K562 (cell line): ENCODE measurements around the gene TAAR5. TPM values are rescaled to one million over a fixed set of nuclear protein-coding genes. Genes with fewer than 3 reads are reported as not detected.

Experiments
- ATAC-seq: fragments of 200-7000 bp; cut with Tn5 transposase; 3 replicates; pipeline ENCODE4 v1.9.1; 2020; ENCODE audit warnings: moderate library complexity
- BruUV-seq: library from RNA; stranded (reverse); fragments of 400-500 nt; replicated peaks from 2 replicates; lab custom pipeline; 2021; lab: Mats Ljungman, UMichigan
- CTCF ChIA-PET: fragments of 300-600 bp; formaldehyde crosslinking; extraction: SDS; loops from one replicate; lab custom pipeline; 2021; ENCODE audit warnings: low intra/inter-chr PET ratio; lab: Yijun Ruan, JAX
- POLR2A ChIA-PET: fragments of 300-600, 350-650 bp; sonication (Branson Sonifier 250); formaldehyde crosslinking; extraction: SDS; loops from one replicate; lab custom pipeline; 2021; ENCODE audit warnings: antibody characterized with exemption, inconsistent platforms; lab: Yijun Ruan, JAX
- DNase-seq, 4 experiments: peaks; one replicate each; pipeline versions ENCODE4 v3.0.0 to v3.0.0-alpha.2; 2011 to 2018; ENCODE audit warnings: low spot score in 3 of 4, mixed read lengths in 3 of 4; ENCODE audit errors: extremely low read depth in 1 of 4
- FAIRE-seq: peaks from 2 replicates; lab custom pipeline; 2011; peaks lifted over from hg19 to GRCh38; lab: Jason Lieb, UNC
- H2AFZ ChIP-seq: 2 replicates; pipeline ENCODE4 v1.6.0; 2011; ENCODE audit warnings: low read depth, low read length, control low read depth, inconsistent platforms
- H3K27ac ChIP-seq: fragments of 200-600 bp; 3 replicates; pipeline ENCODE4 v1.8.0; 2011; ENCODE audit warnings: low read depth, mild to moderate bottlenecking, control low read depth, inconsistent platforms, low read length, moderate library complexity, mixed read lengths; ENCODE audit errors: extremely low read depth
- H3K27me3 ChIP-seq, 2 experiments: fragments of 300-600 bp in 1 of 2; 2 replicates in 1 of 2; 3 replicates in 1 of 2; pipeline versions ENCODE4 v1.6.0 to v1.8.0; 2011; ENCODE audit warnings: inconsistent platforms in 2 of 2, low read length in 2 of 2, mild to moderate bottlenecking in 1 of 2, mixed read lengths in 1 of 2, moderate library complexity in 1 of 2; ENCODE audit not compliant: control insufficient read depth in 2 of 2, insufficient read depth in 2 of 2
- H3K36me3 ChIP-seq: fragments of 300-600 bp; 3 replicates; pipeline ENCODE4 v1.8.0; 2011; ENCODE audit warnings: mild to moderate bottlenecking, low read length, inconsistent platforms; ENCODE audit not compliant: control insufficient read depth, insufficient read depth
- H3K4me1 ChIP-seq, 2 experiments: fragments of 200-600 bp in 1 of 2; replicated peaks in 1 of 2; 2 replicates in 1 of 2; 3 replicates in 1 of 2; pipeline versions ENCODE4 v1.5.1 to v1.8.0; 2011; ENCODE audit warnings: inconsistent platforms in 2 of 2, low read length in 2 of 2, mild to moderate bottlenecking in 1 of 2, mixed read lengths in 1 of 2, moderate library complexity in 1 of 2; ENCODE audit not compliant: control insufficient read depth in 2 of 2, insufficient read depth in 2 of 2
- H3K4me2 ChIP-seq: 2 replicates; pipeline ENCODE4 v1.6.1; 2011; ENCODE audit warnings: low read length, control low read depth, inconsistent platforms, mixed read lengths; ENCODE audit not compliant: insufficient read depth
- H3K4me3 ChIP-seq: fragments of 200-600 bp; sonication (generic), shearing (Covaris generic); 2 replicates; pipeline ENCODE4 v1.5.1; 2016; ENCODE audit warnings: control low read depth, inconsistent platforms
- H3K79me2 ChIP-seq: fragments of 200-600 bp; 3 replicates; pipeline ENCODE4 v1.8.0; 2011; ENCODE audit warnings: low read length, inconsistent platforms; ENCODE audit not compliant: control insufficient read depth, insufficient read depth
- H3K9ac ChIP-seq, 2 experiments: 2 replicates each; pipeline versions ENCODE4 v1.6.0 to v1.6.1; 2011; ENCODE audit warnings: low read depth in 2 of 2, low read length in 2 of 2, control low read depth in 1 of 2, inconsistent platforms in 1 of 2, mild to moderate bottlenecking in 1 of 2, mixed read lengths in 1 of 2; ENCODE audit not compliant: insufficient read depth in 1 of 2
- H3K9me1 ChIP-seq: one replicate; pipeline ENCODE4 v1.6.0; 2011; ENCODE audit warnings: inconsistent platforms, mild to moderate bottlenecking, low read length, moderate library complexity; ENCODE audit not compliant: control insufficient read depth, insufficient read depth
- H3K9me3 ChIP-seq: replicated peaks from 2 replicates; pipeline ENCODE4 v1.5.1; 2011; ENCODE audit warnings: low read depth, low read length, inconsistent platforms; ENCODE audit not compliant: control insufficient read depth, insufficient read depth
- H4K20me1 ChIP-seq: replicated peaks from 2 replicates; pipeline ENCODE4 v1.6.1; 2011; ENCODE audit warnings: low read length, inconsistent platforms, mixed read lengths; ENCODE audit not compliant: control insufficient read depth, insufficient read depth
- CBX3 ChIP-seq, 2 experiments: IDR thresholded peaks; 1 replicate in 1 of 2; 2 replicates in 1 of 2; pipeline ENCODE4 v1.6.1; 2012; ENCODE audit warnings: inconsistent platforms in 2 of 2, low read length in 2 of 2, borderline replicate concordance in 1 of 2, control low read depth in 1 of 2
- CBX5 ChIP-seq: IDR thresholded peaks from 2 replicates; pipeline ENCODE4 v1.6.1; 2014; ENCODE audit warnings: low read depth, borderline replicate concordance
- GABPB1 ChIP-seq: sonication (generic); formaldehyde crosslinking; IDR thresholded peaks from 2 replicates; pipeline ENCODE4 v1.8.0; 2022; ENCODE audit warnings: mild to moderate bottlenecking, missing genetic modification reagents
- JUN ChIP-seq, 2 experiments: sonication (generic) in 1 of 2; formaldehyde crosslinking in 1 of 2; IDR thresholded peaks; 2 replicates each; pipeline versions ENCODE4 v1.6.1 to v1.8.0; 2012 to 2022; ENCODE audit warnings: borderline replicate concordance in 2 of 2, mild to moderate bottlenecking in 2 of 2, improper control_type of control experiment in 1 of 2, low read depth in 1 of 2, low read length in 1 of 2, missing genetic modification reagents in 1 of 2
- JUNB ChIP-seq: fragments of 450-650 bp; formaldehyde crosslinking; conservative IDR thresholded peaks from 2 replicates; pipeline ENCODE4 v1.4.0; 2020; ENCODE audit warnings: mild to moderate bottlenecking
- NCOA1 ChIP-seq: fragments of 450-650 bp; IDR thresholded peaks from 2 replicates; pipeline ENCODE4 v1.6.1; 2016; ENCODE audit warnings: low read depth
- PCBP2 ChIP-seq: fragments of 200-400 bp; formaldehyde crosslinking; IDR thresholded peaks from 2 replicates; pipeline ENCODE4 v1.6.1; 2018; ENCODE audit warnings: low read length, low read depth, mild to moderate bottlenecking, moderate library complexity; ENCODE audit not compliant: poor library complexity, severe bottlenecking
- SMAD1 ChIP-seq: fragments of 150-350 bp; IDR thresholded peaks from 2 replicates; pipeline ENCODE4 v1.6.1; 2014; ENCODE audit warnings: low read length, low read depth; ENCODE audit not compliant: partially characterized antibody
- ZC3H11A ChIP-seq: IDR thresholded peaks from 2 replicates; pipeline ENCODE4 v1.6.1; 2012; ENCODE audit warnings: low read depth, low read length, improper control_type of control experiment
- ZNF24 ChIP-seq: fragments of 450-650 bp; IDR thresholded peaks from 2 replicates; pipeline ENCODE4 v1.6.1; 2016
- WGBS: fragments of 100-300 bp; shearing (Covaris generic); methylation state at CpG from one replicate; pipeline ENCODE4 v1.1.6; 2016; ENCODE audit warnings: low coverage, mixed read lengths; ENCODE audit not compliant: insufficient coverage; ENCODE audit errors: missing lambda C conversion rate; 5-methylcytosine and 5-hydroxymethylcytosine counted together
- in situ Hi-C: fragments of 300-500 bp; cut with MboI; formaldehyde crosslinking; loops from 4 replicates; pipeline ENCODE4 v1.15.0; 2018; ENCODE audit warnings: inconsistent platforms, mixed read lengths
- intact Hi-C: fragments of 100-400 bp; cut with micrococcal nuclease; formaldehyde crosslinking; loops from 2 replicates; pipeline ENCODE4 v1.14.2; 2022
- polyA plus RNA-seq, 8 experiments: library from polyadenylated mRNA; depleted of rRNA in 4 of 8; stranded (reverse) in 5 of 8; unstranded in 3 of 8; fragments of >200 nt; fragmentation: Nextera tagmentation in 2 of 8; fragmentation: Illumina TruSeq in 1 of 8; extraction: Ambion mirVana in 2 of 8; extraction: Trizol in 1 of 8; gene quantifications; 2 replicates each; pipeline versions ENCODE4 v1.2.1 to v1.2.3, GENCODE V29; 2011 to 2014; ENCODE audit warnings: inconsistent platforms in 1 of 8, missing spikeins in 1 of 8
- total RNA-seq, 7 experiments: library from RNA; depleted of rRNA in 6 of 7; stranded (reverse); fragments of >200 nt in 6 of 7; fragmentation: Illumina TruSeq in 2 of 7; extraction: Trizol in 2 of 7; gene quantifications; 2 replicates each; pipeline versions ENCODE4 v1.2.1 to v1.2.3, GENCODE V29; 2011 to 2021; ENCODE audit warnings: low replicate concordance in 1 of 7
- TF ChIP-seq, protein P1 (sequence below): sonication (generic); formaldehyde crosslinking; IDR thresholded peaks from 2 replicates; pipeline ENCODE4 v1.8.1; 2022; ENCODE audit warnings: missing genetic modification reagents
- TF ChIP-seq, protein P2 (sequence below): sonication (generic); formaldehyde crosslinking; IDR thresholded peaks from 2 replicates; pipeline ENCODE4 v1.8.1; 2023; ENCODE audit warnings: mild to moderate bottlenecking, missing genetic modification reagents

TAAR5 gene
- total and polyA plus RNA-seq, 9 of the 15 experiments (the other 6 are each of a cell fraction or from before 2014, with no cell fraction given) = not detected

DNA sequence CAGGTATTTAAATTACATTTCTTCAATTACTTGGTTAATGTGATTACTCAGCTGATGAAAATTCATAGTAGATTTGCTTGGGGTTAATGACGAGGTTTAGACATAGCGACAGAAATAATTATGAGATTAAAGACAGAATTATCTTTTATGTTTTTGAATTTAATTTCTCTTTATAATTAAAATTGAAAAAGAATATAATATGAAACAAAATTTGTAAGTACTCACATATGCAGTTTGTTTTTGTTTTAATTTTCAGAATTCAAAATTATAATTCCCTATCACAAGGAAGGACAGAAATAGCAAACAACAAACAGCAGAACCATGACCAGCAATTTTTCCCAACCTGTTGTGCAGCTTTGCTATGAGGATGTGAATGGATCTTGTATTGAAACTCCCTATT lies 37.2 kb downstream of the TAAR5 start, which contains the start of gene TAAR8:
Gene TAAR8, plus strand, starts transcription at position 301 of the 400 bp plus-strand sequence. Its CDS starts 21 bp downstream, at position 322.
- no peaks in the 10 kb centered on the region for H3K79me2 ChIP-seq
- ChIA-PET CTCF (no interaction called here), POLR2A (no interaction called here)
- no peak for DNase-seq
- no peaks in the 10 kb centered on the region for H4K20me1 ChIP-seq
- peaks cover 2 to 12% of the 10 kb centered on the region in 2 experiments; a peak in 3 of 5 replicates for H3K27me3 ChIP-seq
- TF ChIP-seq SMAD1 = no peak
- TF ChIP-seq ZC3H11A = no peak
- TF ChIP-seq JUNB (CRISPR knock-in tag) = no peak
- no peak for TF ChIP-seq CBX5
- TF ChIP-seq GABPB1 (CRISPR knock-in tag) = no peak
- no peak for TF ChIP-seq ZNF24
- TF ChIP-seq, protein P1, sequence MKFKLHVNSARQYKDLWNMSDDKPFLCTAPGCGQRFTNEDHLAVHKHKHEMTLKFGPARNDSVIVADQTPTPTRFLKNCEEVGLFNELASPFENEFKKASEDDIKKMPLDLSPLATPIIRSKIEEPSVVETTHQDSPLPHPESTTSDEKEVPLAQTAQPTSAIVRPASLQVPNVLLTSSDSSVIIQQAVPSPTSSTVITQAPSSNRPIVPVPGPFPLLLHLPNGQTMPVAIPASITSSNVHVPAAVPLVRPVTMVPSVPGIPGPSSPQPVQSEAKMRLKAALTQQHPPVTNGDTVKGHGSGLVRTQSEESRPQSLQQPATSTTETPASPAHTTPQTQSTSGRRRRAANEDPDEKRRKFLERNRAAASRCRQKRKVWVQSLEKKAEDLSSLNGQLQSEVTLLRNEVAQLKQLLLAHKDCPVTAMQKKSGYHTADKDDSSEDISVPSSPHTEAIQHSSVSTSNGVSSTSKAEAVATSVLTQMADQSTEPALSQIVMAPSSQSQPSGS (CRISPR knock-in tag) = no peak
- TF ChIP-seq NCOA1 = no peak
- no peak for TF ChIP-seq PCBP2
- no peak for TF ChIP-seq JUN (IDR thresholded peaks at IDR 0.05; ENCODE audit: borderline replicate concordance, low read depth, low read length)
- TF ChIP-seq JUN (CRISPR knock-in tag; IDR thresholded peaks at IDR 0.05; ENCODE audit: borderline replicate concordance) = no peak
- no peak for TF ChIP-seq CBX3 (IDR thresholded peaks at IDR 0.05; ENCODE audit: borderline replicate concordance in 1 of 2, low read length in 2 of 2)
- TF ChIP-seq, protein P2, sequence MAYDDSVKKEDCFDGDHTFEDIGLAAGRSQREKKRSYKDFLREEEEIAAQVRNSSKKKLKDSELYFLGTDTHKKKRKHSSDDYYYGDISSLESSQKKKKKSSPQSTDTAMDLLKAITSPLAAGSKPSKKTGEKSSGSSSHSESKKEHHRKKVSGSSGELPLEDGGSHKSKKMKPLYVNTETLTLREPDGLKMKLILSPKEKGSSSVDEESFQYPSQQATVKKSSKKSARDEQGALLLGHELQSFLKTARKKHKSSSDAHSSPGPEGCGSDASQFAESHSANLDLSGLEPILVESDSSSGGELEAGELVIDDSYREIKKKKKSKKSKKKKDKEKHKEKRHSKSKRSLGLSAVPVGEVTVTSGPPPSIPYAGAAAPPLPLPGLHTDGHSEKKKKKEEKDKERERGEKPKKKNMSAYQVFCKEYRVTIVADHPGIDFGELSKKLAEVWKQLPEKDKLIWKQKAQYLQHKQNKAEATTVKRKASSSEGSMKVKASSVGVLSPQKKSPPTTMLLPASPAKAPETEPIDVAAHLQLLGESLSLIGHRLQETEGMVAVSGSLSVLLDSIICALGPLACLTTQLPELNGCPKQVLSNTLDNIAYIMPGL (CRISPR knock-in tag) = no peak
- H3K4me1 ChIP-seq = no peaks in the 10 kb centered on the region
- no peak within 1 kb of the TSS for H2AFZ ChIP-seq
- H3K4me2 ChIP-seq = no peak within 1 kb of the TSS
- no peak for ATAC-seq
- H3K9me3 ChIP-seq = no peaks in the 10 kb centered on the region
- 0% methylated on average over 2 of the region's 2 CpGs for WGBS
- intact Hi-C loops = no loop called here
- H3K4me3 ChIP-seq = no peak within 1 kb of the TSS
- H3K9ac ChIP-seq = 0 out of 4 replicates have a peak within 1 kb of the TSS, but pooled peaks of 1 of the 2 experiments have one; percentile 9
- no TSS peak for BruUV-seq
- in situ Hi-C loops = no loop called here
- no peak for FAIRE-seq
- no peaks in the 10 kb centered on the region for H3K36me3 ChIP-seq
- no peak within 1 kb of the TSS for H3K27ac ChIP-seq
- no peaks in the 10 kb centered on the region for H3K9me1 ChIP-seq
